WTC11 (cell line): ENCODE data around the gene CACNA1C.

Source experiments
- E2F4 ChIP-seq: sonication (generic); formaldehyde crosslinking; IDR thresholded peaks from 2 replicates; pipeline ENCODE4 v1.8.1; 2022; ENCODE audit warnings: low read depth, mild to moderate bottlenecking, moderate library complexity, missing genetic modification reagents, borderline replicate concordance
- NFYB ChIP-seq: sonication (generic); formaldehyde crosslinking; conservative IDR thresholded peaks from 2 replicates; pipeline ENCODE4 v1.8.0; 2022; ENCODE audit warnings: low read depth, missing genetic modification reagents

DNA sequence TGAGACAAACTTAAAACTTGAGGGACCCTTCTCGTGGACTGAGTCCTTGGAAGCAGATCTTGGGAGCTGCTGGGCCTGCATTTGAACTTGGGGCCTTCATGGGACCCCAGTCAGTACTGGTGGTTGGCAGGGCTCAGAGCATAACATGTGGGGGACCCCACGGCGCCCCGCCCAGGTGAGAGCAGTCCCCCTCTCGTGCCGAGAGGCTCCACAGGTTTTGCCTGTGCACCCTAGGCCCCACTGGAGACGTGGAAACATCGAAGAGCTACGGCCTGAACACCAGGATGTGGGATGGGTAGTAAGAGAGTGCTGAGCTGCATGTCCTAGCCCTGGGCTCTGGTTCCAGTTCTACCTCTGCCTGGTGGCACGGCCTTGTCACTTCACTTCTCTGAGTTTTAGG is 84.1 kb downstream of the CACNA1C start:
- TF ChIP-seq E2F4 (CRISPR knock-in tag) (no peak), NFYB (no peak)
